Middle frontal gyrus (tissue), 1 donor: ENCODE results near the gene RAP1A.
"Not testable (repeated sequence)": the region's sequence is repeated elsewhere in the genome, so short reads cannot be mapped to it uniquely, and the experiment has no call there.

Experiments
- DNase-seq: peaks from one replicate; pipeline ENCODE4 v3.0.0-alpha.2; 2015; ENCODE audit warnings: low spot score; ENCODE audit errors: extremely low spot score

The RAP1A gene

GRCh38 chr1:111664652-111665051 is 45.1 kb downstream of the RAP1A start:
- no peak for DNase-seq

GRCh38 chr1:111665497-111665896 is 45.9 kb downstream of the RAP1A start:
- DNase-seq, result no peak

GRCh38 chr1:111666828-111667227 is 47.2 kb downstream of the RAP1A start:
- no peak for DNase-seq

- no peak for DNase-seq
These were observed 49.7 kb downstream of the RAP1A start for GRCh38 chr1:111669268-111669667.

GRCh38 chr1:111671852-111672251 is 52.3 kb downstream of the RAP1A start:
- no peak for DNase-seq

- DNase-seq, result no peak
These were observed 52.7 kb downstream of the RAP1A start for GRCh38 chr1:111672331-111672730.

GRCh38 chr1:111677604-111678003 is 58.0 kb downstream of the RAP1A start:
- DNase-seq, result no peak

GRCh38 chr1:111679541-111679940 is 60.0 kb downstream of the RAP1A start:
- no peak for DNase-seq

- not testable (repeated sequence) for DNase-seq
These were observed 60.7 kb downstream of the RAP1A start for GRCh38 chr1:111680212-111680800.

- DNase-seq, result not testable (repeated sequence)
These were observed 65.9 kb downstream of the RAP1A start for GRCh38 chr1:111685293-111686153.

GRCh38 chr1:111690306-111690617 is 70.7 kb downstream of the RAP1A start:
- DNase-seq, result peak; percentile 25

- DNase-seq, result no peak
These were observed 72.3 kb downstream of the RAP1A start for GRCh38 chr1:111691886-111692285.

GRCh38 chr1:111695801-111696200 is 76.2 kb downstream of the RAP1A start:
- DNase-seq, result no peak

- no peak for DNase-seq
These were observed 76.7 kb downstream of the RAP1A start for GRCh38 chr1:111696330-111696729.

- DNase-seq, result no peak
These were observed 79.7 kb downstream of the RAP1A start for GRCh38 chr1:111699268-111699667.

- DNase-seq, result no peak
These were observed 83.0 kb downstream of the RAP1A start for GRCh38 chr1:111702504-111703050.

- DNase-seq, result no peak
These were observed 84.7 kb downstream of the RAP1A start for GRCh38 chr1:111704240-111704639.

- DNase-seq, result no peak
These were observed 85.2 kb downstream of the RAP1A start for GRCh38 chr1:111704776-111705175.

- no peak for DNase-seq
These were observed 86.3 kb downstream of the RAP1A start for GRCh38 chr1:111705841-111706240.

GRCh38 chr1:111706921-111707320 is 87.3 kb downstream of the RAP1A start:
- DNase-seq, result no peak

GRCh38 chr1:111707906-111708305 is 88.3 kb downstream of the RAP1A start:
- DNase-seq, result no peak

GRCh38 chr1:111709986-111710385 is 90.4 kb downstream of the RAP1A start:
- DNase-seq, result no peak

GRCh38 chr1:111716333-111716732 is 96.7 kb downstream of the RAP1A start:
- DNase-seq, result no peak
